ENCODE data around the gene AQP1. TPM values are rescaled to one million over a fixed set of nuclear protein-coding genes. Genes with fewer than 3 reads are reported as not detected.

The AQP1 gene
- total RNA-seq, 5 donors from 2014 or later (not counting 1 experiment from before 2014, with no cell fraction given) = 0.13 to 1.9 (median 0.79) TPM

DNA sequence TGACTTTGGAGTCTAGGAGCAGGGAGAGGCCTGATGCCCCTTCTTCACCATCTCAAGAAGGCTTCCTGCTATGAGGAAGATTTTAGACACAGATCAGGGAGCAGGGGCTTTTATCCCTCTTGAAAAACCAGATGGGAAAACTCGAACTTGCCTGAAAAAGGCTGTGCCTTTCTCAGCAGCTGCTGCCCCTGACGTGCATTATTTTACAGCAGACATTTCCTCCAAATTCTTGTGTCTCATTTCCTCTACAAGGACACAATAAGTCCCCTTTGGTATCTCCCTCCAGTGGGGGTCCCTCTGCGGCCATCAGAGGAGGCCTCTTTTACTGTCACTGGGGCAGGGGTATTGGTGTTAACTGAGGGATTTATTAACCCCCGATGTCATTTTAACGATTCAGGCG, 38.0 kb upstream of the AQP1 start:
- Histone ChIP-seq H3K27ac (ENCODE audit: low read length) (no peak overlapping the region), H3K4me3 (ENCODE audit: control insufficient read depth in 1 of 2, extremely low read depth in 1 of 2, low read length in 1 of 2) (no peak overlapping the region), H3K36me3 (ENCODE audit: control insufficient read depth in 2 of 2, extremely low read depth in 1 of 2, insufficient read depth in 1 of 2, low read length in 1 of 2) (no peaks in the 10 kb centered on the region), H3K4me1 (ENCODE audit: control insufficient read depth in 1 of 2, extremely low read depth in 1 of 2, insufficient read depth in 2 of 2, low read length in 2 of 2) (no peaks in the 10 kb centered on the region), H3K9me3 (no peaks in the 10 kb centered on the region), H3K27me3 (replicated peaks in 1 of 2; ENCODE audit: control insufficient read depth in 2 of 2, extremely low read depth in 1 of 2, insufficient read depth in 2 of 2, low read length in 1 of 2) (no peaks in the 10 kb centered on the region)
- Mint-ChIP-seq H3K27me3 (no peaks in the 10 kb centered on the region), H3K9me3 (no peaks in the 10 kb centered on the region), H3K27ac (no peak overlapping the region), H3K36me3 (peaks cover 3% of the 10 kb centered on the region), H3K4me1 (no peaks in the 10 kb centered on the region), H3K4me3 (no peak overlapping the region)
- no peak for DNase-seq
- POLR2A ChIA-PET = no interaction called here
- no peak for ATAC-seq (replicated peaks in 1 of 4)
- WGBS (ENCODE audit: insufficient coverage) = 86% methylated on average over 2 of the region's 6 CpGs
- CTCF ChIA-PET = no interaction called here

- H3K27me3 Mint-ChIP-seq = no peaks in the 10 kb centered on the region
- POLR2A ChIA-PET = no interaction called here
- H3K4me3 ChIP-seq (ENCODE audit: control insufficient read depth in 1 of 2, extremely low read depth in 1 of 2, low read length in 1 of 2) = no peak overlapping the region
- no peak for DNase-seq
- no peaks in the 10 kb centered on the region for H3K4me1 Mint-ChIP-seq
- H3K36me3 ChIP-seq (ENCODE audit: control insufficient read depth in 2 of 2, extremely low read depth in 1 of 2, insufficient read depth in 1 of 2, low read length in 1 of 2) = no peaks in the 10 kb centered on the region
- H3K4me1 ChIP-seq (ENCODE audit: control insufficient read depth in 1 of 2, extremely low read depth in 1 of 2, insufficient read depth in 2 of 2, low read length in 2 of 2) = no peaks in the 10 kb centered on the region
- no peak overlapping the region for H3K4me3 Mint-ChIP-seq
- no peaks in the 10 kb centered on the region for H3K9me3 ChIP-seq
- WGBS (ENCODE audit: insufficient coverage) = 65% methylated on average over 2 of the region's 5 CpGs
- no peaks in the 10 kb centered on the region for H3K9me3 Mint-ChIP-seq
- H3K27ac Mint-ChIP-seq = no peak overlapping the region
- peaks cover 3% of the 10 kb centered on the region for H3K36me3 Mint-ChIP-seq
- H3K27ac ChIP-seq (ENCODE audit: low read length) = no peak overlapping the region
- no peak for ATAC-seq (replicated peaks in 1 of 4)
- CTCF ChIA-PET = no interaction called here
- H3K27me3 ChIP-seq (replicated peaks in 1 of 2; ENCODE audit: control insufficient read depth in 2 of 2, extremely low read depth in 1 of 2, insufficient read depth in 2 of 2, low read length in 1 of 2) = no peaks in the 10 kb centered on the region
These were observed 36.9 kb upstream of the AQP1 start for GRCh38 chr7:30874656-30875302.

DNA sequence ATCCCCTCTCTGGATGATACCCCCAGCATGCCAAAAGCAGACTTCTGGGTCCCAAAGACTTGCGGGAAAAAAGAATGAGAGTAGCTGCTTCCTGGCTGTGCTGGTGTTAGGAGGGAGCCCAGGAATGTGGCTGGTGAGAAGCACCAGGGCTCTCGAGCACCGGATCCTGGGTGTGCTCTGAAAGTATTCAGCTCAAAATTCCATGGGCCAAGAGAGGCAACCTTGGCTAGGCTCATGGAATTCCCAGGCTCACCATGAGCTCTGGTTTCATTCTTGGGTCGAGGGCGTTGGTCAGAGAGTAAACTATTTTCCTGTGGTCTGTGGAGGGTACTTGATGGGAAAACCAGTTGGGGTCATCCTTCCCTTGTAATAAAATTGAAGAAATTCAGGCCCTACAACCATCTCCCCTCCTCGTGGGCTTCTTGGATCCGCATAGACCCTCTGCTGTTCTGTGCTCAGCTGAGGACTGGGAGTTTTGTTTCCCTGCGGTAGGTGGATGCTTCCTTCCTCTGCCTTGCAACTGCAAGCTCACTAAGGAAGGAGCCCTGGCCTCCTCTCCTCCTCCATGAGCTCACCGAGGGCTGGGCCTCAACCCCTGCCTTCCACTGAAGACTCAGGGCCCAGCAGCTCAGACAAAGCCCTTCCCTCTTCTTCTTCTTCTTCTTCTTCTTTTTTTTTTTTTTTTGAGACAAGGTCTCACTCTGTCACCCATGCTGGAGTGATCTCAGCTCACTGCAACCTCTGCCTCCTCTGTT, 34.5 kb upstream of the AQP1 start:
- H3K27me3 Mint-ChIP-seq = no peaks in the 10 kb centered on the region
- no peaks in the 10 kb centered on the region for H3K27me3 ChIP-seq (replicated peaks in 1 of 2; ENCODE audit: control insufficient read depth in 2 of 2, extremely low read depth in 1 of 2, insufficient read depth in 2 of 2, low read length in 1 of 2)
- ATAC-seq (replicated peaks in 1 of 4) (no peak), DNase-seq (no peak)
- H3K4me3 Mint-ChIP-seq = no peak overlapping the region
- H3K27ac Mint-ChIP-seq = no peak overlapping the region
- no peaks in the 10 kb centered on the region for H3K9me3 ChIP-seq
- POLR2A ChIA-PET = no interaction called here
- H3K9me3 Mint-ChIP-seq = no peaks in the 10 kb centered on the region
- H3K36me3 ChIP-seq (ENCODE audit: control insufficient read depth in 2 of 2, extremely low read depth in 1 of 2, insufficient read depth in 1 of 2, low read length in 1 of 2) = no peaks in the 10 kb centered on the region
- peaks cover 3% of the 10 kb centered on the region for H3K36me3 Mint-ChIP-seq
- CTCF ChIA-PET = interaction anchor here in 1 of 2 donors (0.7 kb wide), 1 partner anchor 17 kb away, joined by 4 read pairs; no protein-coding TSS in a partner anchor
- H3K4me1 ChIP-seq (ENCODE audit: control insufficient read depth in 1 of 2, extremely low read depth in 1 of 2, insufficient read depth in 2 of 2, low read length in 2 of 2) = no peaks in the 10 kb centered on the region
- WGBS (ENCODE audit: insufficient coverage) = 72% methylated on average over 7 of the region's 9 CpGs
- H3K4me3 ChIP-seq (ENCODE audit: control insufficient read depth in 1 of 2, extremely low read depth in 1 of 2, low read length in 1 of 2) = no peak overlapping the region
- no peak overlapping the region for H3K27ac ChIP-seq (ENCODE audit: low read length)
- H3K4me1 Mint-ChIP-seq = no peaks in the 10 kb centered on the region

DNA sequence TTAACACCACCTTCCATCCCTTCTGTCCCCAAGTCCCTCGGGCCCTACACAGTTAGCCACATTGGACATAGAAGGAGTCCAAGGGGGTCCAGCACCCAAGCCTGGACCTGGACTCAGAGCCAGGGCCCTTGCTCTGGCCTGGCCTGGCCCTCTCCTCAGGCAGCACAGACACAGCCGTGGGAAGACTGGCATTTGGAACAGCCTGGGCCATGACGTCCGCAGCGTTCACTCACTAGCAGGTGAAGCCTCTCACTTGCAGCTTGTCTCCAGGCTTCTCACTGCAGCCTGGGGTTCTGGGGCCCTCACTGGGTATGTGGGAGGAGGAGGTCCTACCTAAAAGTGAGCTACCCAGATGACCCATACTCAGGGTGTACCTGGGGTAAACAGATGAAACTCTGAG, 33.7 kb upstream of the AQP1 start:
- peaks cover 3% of the 10 kb centered on the region for H3K36me3 Mint-ChIP-seq
- H3K4me3 ChIP-seq (ENCODE audit: control insufficient read depth in 1 of 2, extremely low read depth in 1 of 2, low read length in 1 of 2) = no peak overlapping the region
- H3K27me3 ChIP-seq (replicated peaks in 1 of 2; ENCODE audit: control insufficient read depth in 2 of 2, extremely low read depth in 1 of 2, insufficient read depth in 2 of 2, low read length in 1 of 2) = no peaks in the 10 kb centered on the region
- H3K4me1 Mint-ChIP-seq = no peaks in the 10 kb centered on the region
- H3K36me3 ChIP-seq (ENCODE audit: control insufficient read depth in 2 of 2, extremely low read depth in 1 of 2, insufficient read depth in 1 of 2, low read length in 1 of 2) = no peaks in the 10 kb centered on the region
- CTCF ChIA-PET = interaction anchor here (0.5 to 0.7 kb wide), 2 partner anchors 16 to 152 kb away, joined by 4 to 7 read pairs; no protein-coding TSS in a partner anchor
- H3K9me3 ChIP-seq = no peaks in the 10 kb centered on the region
- H3K27me3 Mint-ChIP-seq = no peaks in the 10 kb centered on the region
- no peaks in the 10 kb centered on the region for H3K4me1 ChIP-seq (ENCODE audit: control insufficient read depth in 1 of 2, extremely low read depth in 1 of 2, insufficient read depth in 2 of 2, low read length in 2 of 2)
- POLR2A ChIA-PET = no interaction called here
- no peak for DNase-seq
- H3K4me3 Mint-ChIP-seq = no peak overlapping the region
- no peak for ATAC-seq (replicated peaks in 1 of 4)
- H3K27ac ChIP-seq (ENCODE audit: low read length) = no peak overlapping the region
- 91% methylated on average over 4 of the region's 5 CpGs for WGBS (ENCODE audit: insufficient coverage)
- H3K9me3 Mint-ChIP-seq = no peaks in the 10 kb centered on the region
- H3K27ac Mint-ChIP-seq = no peak overlapping the region

DNA sequence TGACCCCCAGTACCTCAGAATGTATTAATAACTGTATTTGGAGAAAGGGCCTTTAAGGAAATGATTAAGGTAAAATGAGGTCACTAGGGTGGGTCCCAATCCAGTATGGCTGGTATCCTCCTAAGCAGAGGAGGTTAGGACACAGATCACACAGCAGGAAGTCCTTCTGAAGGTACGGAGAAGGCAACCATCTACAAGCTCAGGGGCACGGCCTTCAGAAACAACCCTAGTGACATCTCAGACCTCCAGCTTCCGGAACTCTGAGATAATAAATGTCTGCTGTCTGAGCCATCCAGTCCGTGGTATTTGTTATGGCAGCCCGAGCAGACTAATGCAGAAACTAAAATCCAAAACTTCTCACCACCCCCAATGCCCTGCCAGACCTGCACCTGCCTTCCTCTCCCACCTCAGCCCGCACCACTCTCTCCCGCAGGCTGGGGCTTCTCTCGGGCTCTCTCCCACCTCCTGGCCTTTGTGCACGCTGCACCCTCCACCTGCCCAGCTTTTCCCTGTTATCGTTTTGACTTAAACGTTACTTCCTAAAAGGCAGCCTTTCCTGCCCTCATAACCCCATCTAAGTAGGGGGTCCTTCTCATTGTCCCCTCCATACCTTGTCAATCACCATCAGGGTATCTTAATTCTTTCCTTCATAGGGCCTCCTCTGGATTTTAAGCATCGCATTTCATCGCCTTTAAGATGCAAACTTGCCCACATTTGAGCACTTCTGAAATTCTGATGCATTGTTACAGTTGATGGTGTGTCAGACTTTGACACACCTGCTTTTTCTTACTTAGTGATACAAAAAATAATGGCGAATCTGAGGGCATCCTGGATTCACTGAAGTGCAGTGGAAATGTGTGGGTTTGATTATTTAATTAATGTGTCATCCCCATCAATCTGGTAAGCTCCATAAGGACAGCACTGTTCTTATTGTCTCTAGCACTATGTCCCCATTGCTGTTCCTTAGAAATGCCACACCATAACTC, 32.2 kb upstream of the AQP1 start:
- Histone ChIP-seq H3K4me1 (ENCODE audit: control insufficient read depth in 1 of 2, extremely low read depth in 1 of 2, insufficient read depth in 2 of 2, low read length in 2 of 2) (no peaks in the 10 kb centered on the region), H3K9me3 (no peaks in the 10 kb centered on the region), H3K36me3 (ENCODE audit: control insufficient read depth in 2 of 2, extremely low read depth in 1 of 2, insufficient read depth in 1 of 2, low read length in 1 of 2) (no peaks in the 10 kb centered on the region), H3K27me3 (replicated peaks in 1 of 2; ENCODE audit: control insufficient read depth in 2 of 2, extremely low read depth in 1 of 2, insufficient read depth in 2 of 2, low read length in 1 of 2) (no peaks in the 10 kb centered on the region), H3K27ac (ENCODE audit: low read length) (no peak overlapping the region), H3K4me3 (ENCODE audit: control insufficient read depth in 1 of 2, extremely low read depth in 1 of 2, low read length in 1 of 2) (no peak overlapping the region)
- WGBS (ENCODE audit: insufficient coverage) = 78% methylated on average over 10 of the region's 14 CpGs
- H3K36me3 Mint-ChIP-seq = no peaks in the 10 kb centered on the region
- ChIA-PET CTCF (no interaction called here), POLR2A (interaction anchor here in 1 of 2 donors (0.7 kb wide), 1 partner anchor 78 kb away, joined by 3 read pairs; no protein-coding TSS in a partner anchor)
- DNase-seq (no peak), ATAC-seq (replicated peaks in 1 of 4) (no peak)
- H3K4me1 Mint-ChIP-seq = no peaks in the 10 kb centered on the region
- no peaks in the 10 kb centered on the region for H3K9me3 Mint-ChIP-seq
- no peaks in the 10 kb centered on the region for H3K27me3 Mint-ChIP-seq
- H3K27ac Mint-ChIP-seq = no peak overlapping the region
- no peak overlapping the region for H3K4me3 Mint-ChIP-seq

GRCh38 chr7:30880125-30880720, 31.4 kb upstream of the AQP1 start:
- Mint-ChIP-seq H3K9me3 (no peaks in the 10 kb centered on the region), H3K27me3 (no peaks in the 10 kb centered on the region), H3K4me1 (no peaks in the 10 kb centered on the region), H3K36me3 (no peaks in the 10 kb centered on the region), H3K27ac (no peak overlapping the region), H3K4me3 (no peak overlapping the region)
- DNase-seq (no peak), ATAC-seq (replicated peaks in 1 of 4) (no peak)
- no peak overlapping the region for H3K4me3 ChIP-seq (ENCODE audit: control insufficient read depth in 1 of 2, extremely low read depth in 1 of 2, low read length in 1 of 2)
- no peaks in the 10 kb centered on the region for H3K9me3 ChIP-seq
- H3K27me3 ChIP-seq (replicated peaks in 1 of 2; ENCODE audit: control insufficient read depth in 2 of 2, extremely low read depth in 1 of 2, insufficient read depth in 2 of 2, low read length in 1 of 2) = no peaks in the 10 kb centered on the region
- no peaks in the 10 kb centered on the region for H3K36me3 ChIP-seq (ENCODE audit: control insufficient read depth in 2 of 2, extremely low read depth in 1 of 2, insufficient read depth in 1 of 2, low read length in 1 of 2)
- H3K27ac ChIP-seq (ENCODE audit: low read length) = no peak overlapping the region
- POLR2A ChIA-PET = interaction anchor here in 1 of 2 donors (0.7 kb wide), 1 partner anchor 77 kb away, joined by 3 read pairs; no protein-coding TSS in a partner anchor
- CTCF ChIA-PET = no interaction called here
- WGBS (ENCODE audit: insufficient coverage) = 55% methylated on average over 4 of the region's 12 CpGs
- no peaks in the 10 kb centered on the region for H3K4me1 ChIP-seq (ENCODE audit: control insufficient read depth in 1 of 2, extremely low read depth in 1 of 2, insufficient read depth in 2 of 2, low read length in 2 of 2)
